CD8-positive, alpha-beta memory T cell (primary cell): ENCODE results near the gene DSC2. TPM values are rescaled to one million over a fixed set of nuclear protein-coding genes. Genes with fewer than 3 reads are reported as not detected.

Experiments used
- CTCF ChIA-PET: fragments of 350-600 bp; sonication (Branson Sonifier 250); formaldehyde crosslinking; loops from one replicate; lab custom pipeline; 2021; ENCODE audit warnings: antibody characterized with exemption; lab: Charles Lee
- POLR2A ChIA-PET: fragments of 350-600 bp; sonication (Branson Sonifier 250); formaldehyde crosslinking; loops from one replicate; lab custom pipeline; 2021; ENCODE audit warnings: antibody characterized with exemption; lab: Charles Lee
- DNase-seq, 5 donors: peaks; one replicate each; pipeline versions ENCODE4 v3.0.0 to v3.0.0-alpha.2; 2020 to 2022; ENCODE audit warnings: mixed read lengths in 1 of 5
- H3K27ac ChIP-seq: one replicate; pipeline ENCODE4 v1.7.0; 2013; ENCODE audit warnings: low read depth, mild to moderate bottlenecking, low read length, moderate library complexity
- H3K27me3 ChIP-seq: 2 replicates; pipeline ENCODE4 v1.7.0; 2013; ENCODE audit warnings: low read length, mild to moderate bottlenecking; ENCODE audit not compliant: insufficient read depth, poor library complexity, severe bottlenecking
- H3K36me3 ChIP-seq: 2 replicates; pipeline ENCODE4 v1.7.0; 2013; ENCODE audit warnings: mild to moderate bottlenecking, low read length, moderate library complexity; ENCODE audit not compliant: insufficient read depth
- H3K4me1 ChIP-seq: 2 replicates; pipeline ENCODE4 v1.7.0; 2013; ENCODE audit warnings: mild to moderate bottlenecking, low read length, moderate library complexity; ENCODE audit not compliant: insufficient read depth
- H3K4me3 ChIP-seq: 2 replicates; pipeline ENCODE4 v1.7.0; 2013; ENCODE audit warnings: mild to moderate bottlenecking, low read length
- H3K9me3 ChIP-seq: 2 replicates; pipeline ENCODE4 v1.7.0; 2013; ENCODE audit warnings: mild to moderate bottlenecking, low read length
- H3K27ac Mint-ChIP-seq, 8 donors: one replicate each; pipeline ENCODE4 v1.8.0; 2020 to 2021; ENCODE audit warnings: mixed read lengths in 8 of 8, mild to moderate bottlenecking in 6 of 8, inconsistent platforms in 3 of 8, moderate library complexity in 3 of 8
- H3K27me3 Mint-ChIP-seq, 2 donors: one replicate each; pipeline ENCODE4 v1.8.0; 2020 to 2021; ENCODE audit warnings: mixed read lengths in 2 of 2, mild to moderate bottlenecking in 1 of 2, moderate library complexity in 1 of 2
- H3K36me3 Mint-ChIP-seq, 3 donors: one replicate each; pipeline ENCODE4 v1.8.0; 2020 to 2021; ENCODE audit warnings: mixed read lengths in 3 of 3, inconsistent platforms in 1 of 3, mild to moderate bottlenecking in 1 of 3
- H3K4me1 Mint-ChIP-seq, 3 donors: one replicate each; pipeline ENCODE4 v1.8.0; 2020 to 2021; ENCODE audit warnings: mixed read lengths in 3 of 3, inconsistent platforms in 1 of 3, mild to moderate bottlenecking in 1 of 3
- H3K4me3 Mint-ChIP-seq, 7 donors: one replicate each; pipeline ENCODE4 v1.8.0; 2020 to 2021; ENCODE audit warnings: mixed read lengths in 7 of 7, mild to moderate bottlenecking in 6 of 7, moderate library complexity in 4 of 7, inconsistent platforms in 2 of 7
- H3K9me3 Mint-ChIP-seq, 5 donors: one replicate each; pipeline ENCODE4 v1.8.0; 2020 to 2022; ENCODE audit warnings: mixed read lengths in 5 of 5, mild to moderate bottlenecking in 3 of 5, moderate library complexity in 2 of 5, inconsistent platforms in 1 of 5
- polyA plus RNA-seq: library from polyadenylated mRNA; unstranded; fragments of 300-500 nt; fragmentation: Illumina TruSeq; gene quantifications from one replicate; pipeline ENCODE4 v1.2.3, GENCODE V29; 2021
- total RNA-seq, 2 experiments: library from RNA; stranded (reverse); gene quantifications; one replicate each; pipeline ENCODE4 v1.2.3, GENCODE V29; 2021

The DSC2 gene
- total and polyA plus RNA-seq, 3 experiments from 2014 or later, result not detected

DNA sequence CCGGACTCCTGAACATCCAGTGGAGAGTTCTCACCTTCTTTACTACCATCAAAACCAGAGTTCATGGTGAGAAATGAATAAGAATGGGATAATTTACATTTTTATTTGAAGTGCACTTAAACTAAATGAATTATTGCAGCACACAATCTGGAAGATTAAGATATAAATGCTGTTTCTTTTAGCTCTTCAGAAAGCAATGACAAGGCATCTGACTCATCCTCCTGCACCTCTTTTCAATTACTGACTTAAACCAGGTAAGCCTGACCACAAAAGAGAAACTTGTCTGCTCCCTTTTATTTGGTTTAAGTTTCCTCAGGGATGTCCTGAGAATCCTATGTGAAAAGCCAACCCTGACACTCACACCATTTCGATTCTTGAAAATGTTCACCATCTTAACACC is 720 bp upstream of the DSC2 start:
- peaks cover 2 to 27% (median 12%) of the 10 kb centered on the region in 5 donors for H3K9me3 Mint-ChIP-seq
- Histone ChIP-seq H3K4me1 (no peaks in the 10 kb centered on the region), H3K27ac (no peak overlapping the region), H3K27me3 (no peaks in the 10 kb centered on the region), H3K4me3 (no peak overlapping the region), H3K9me3 (no peaks in the 10 kb centered on the region), H3K36me3 (no peaks in the 10 kb centered on the region)
- H3K27ac Mint-ChIP-seq, result no peak overlapping the region
- H3K27me3 Mint-ChIP-seq, result peaks cover 7 to 12% of the 10 kb centered on the region in 2 donors
- H3K36me3 Mint-ChIP-seq, result no peaks in the 10 kb centered on the region
- H3K4me3 Mint-ChIP-seq, result no peak overlapping the region
- H3K4me1 Mint-ChIP-seq, result no peaks in the 10 kb centered on the region
- ChIA-PET CTCF (no interaction called here), POLR2A (no interaction called here)
- no peak for DNase-seq

DNA sequence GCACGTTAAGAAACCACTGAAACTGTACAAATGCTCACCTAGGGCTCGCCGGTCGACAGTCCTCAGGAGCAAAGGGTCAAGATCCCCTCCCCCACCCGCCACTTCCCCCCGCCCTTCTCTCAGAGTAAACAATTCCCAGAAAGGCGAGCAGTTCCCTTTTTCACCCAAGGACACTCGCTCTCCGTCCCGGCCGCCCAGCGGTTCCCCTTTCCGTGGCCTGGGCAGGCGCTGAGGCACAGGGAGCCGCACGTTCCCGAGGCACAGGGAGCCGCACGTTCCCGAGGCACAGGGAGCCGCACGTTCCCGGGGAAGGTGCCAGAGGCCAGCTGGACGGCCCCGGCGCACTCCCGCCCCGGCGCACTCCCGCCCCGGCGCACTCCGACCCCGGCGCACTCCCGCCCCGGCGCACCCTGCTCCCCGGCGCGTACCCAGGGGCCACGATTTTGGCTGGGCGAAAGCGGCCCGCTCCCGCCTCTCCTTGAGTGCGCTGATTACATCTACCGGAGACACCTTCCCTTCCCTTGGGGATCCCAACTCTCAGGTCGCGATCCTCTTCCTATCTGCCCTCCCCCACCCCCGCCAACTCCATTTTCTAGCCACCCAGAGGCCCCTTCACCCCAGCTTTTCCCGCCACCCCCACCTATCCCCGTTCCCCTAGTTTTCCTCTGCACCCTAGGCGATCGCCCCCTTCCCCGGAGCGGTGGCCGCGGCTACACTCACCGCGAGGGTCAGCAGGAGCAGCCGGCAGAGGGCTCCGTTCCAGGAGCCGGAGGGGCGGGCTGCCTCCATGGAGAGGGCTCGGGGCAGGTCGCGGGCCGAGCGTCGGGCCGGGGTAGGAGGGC is 817 bp downstream of the DSC2 start:
- Mint-ChIP-seq H3K4me1 (no peaks in the 10 kb centered on the region), H3K9me3 (peaks cover 2 to 29% (median 12%) of the 10 kb centered on the region in 5 donors), H3K4me3 (no peak overlapping the region), H3K27me3 (peaks cover 7 to 12% of the 10 kb centered on the region in 2 donors), H3K36me3 (no peaks in the 10 kb centered on the region), H3K27ac (no peak overlapping the region)
- Histone ChIP-seq H3K27me3 (no peaks in the 10 kb centered on the region), H3K4me3 (no peak overlapping the region), H3K27ac (peak overlapping the region; percentile 74), H3K9me3 (no peaks in the 10 kb centered on the region), H3K36me3 (no peaks in the 10 kb centered on the region), H3K4me1 (no peaks in the 10 kb centered on the region)
- POLR2A ChIA-PET, result no interaction called here
- DNase-seq, result no peak
- CTCF ChIA-PET, result no interaction called here

DNA sequence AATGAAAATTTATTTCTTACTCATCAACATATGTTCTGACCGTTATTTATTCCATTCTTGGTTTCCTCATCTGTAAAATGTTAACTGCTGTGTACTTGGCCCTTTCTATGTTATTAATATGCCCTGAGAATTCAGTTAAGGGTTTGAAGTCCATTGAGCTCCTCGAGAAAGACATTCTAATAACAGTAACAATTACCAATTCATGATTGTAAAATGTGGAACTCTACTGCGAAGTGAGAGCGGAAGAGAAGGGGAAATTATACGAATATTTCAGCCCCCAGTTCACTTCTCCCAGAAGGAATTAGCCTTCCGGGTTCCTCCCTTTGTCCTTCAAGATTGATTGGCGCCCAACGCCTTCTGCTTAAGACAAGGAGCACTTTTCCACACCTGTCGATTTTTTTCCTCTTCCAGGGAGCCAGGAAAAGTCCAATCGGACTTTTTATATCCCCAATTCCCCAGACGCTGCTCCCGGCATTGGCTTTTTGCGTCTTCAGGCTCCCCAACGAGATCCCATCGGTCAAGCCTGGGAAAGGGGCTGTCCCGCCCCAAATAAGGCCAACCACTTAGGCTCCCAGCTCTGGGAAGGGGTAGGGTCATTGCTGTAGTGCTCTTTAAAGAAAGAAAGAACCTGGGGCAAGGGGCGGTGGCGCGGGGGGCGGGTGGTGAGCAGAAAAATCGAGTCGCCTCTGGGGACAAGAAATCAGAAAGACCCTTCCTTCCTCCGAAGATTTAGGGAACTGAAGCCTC is 1.6 kb downstream of the DSC2 start:
- Mint-ChIP-seq H3K4me3 (no peak overlapping the region), H3K4me1 (no peaks in the 10 kb centered on the region), H3K36me3 (no peaks in the 10 kb centered on the region), H3K27ac (no peak overlapping the region), H3K9me3 (peaks cover 2 to 27% (median 11%) of the 10 kb centered on the region in 5 donors), H3K27me3 (peaks cover 7 to 12% of the 10 kb centered on the region in 2 donors)
- H3K27ac ChIP-seq, result peak overlapping the region; percentile 74
- no peaks in the 10 kb centered on the region for H3K4me1 ChIP-seq
- H3K9me3 ChIP-seq, result no peaks in the 10 kb centered on the region
- H3K4me3 ChIP-seq, result no peak overlapping the region
- ChIA-PET CTCF (no interaction called here), POLR2A (no interaction called here)
- DNase-seq, result no peak
- H3K36me3 ChIP-seq, result no peaks in the 10 kb centered on the region
- no peaks in the 10 kb centered on the region for H3K27me3 ChIP-seq

DNA sequence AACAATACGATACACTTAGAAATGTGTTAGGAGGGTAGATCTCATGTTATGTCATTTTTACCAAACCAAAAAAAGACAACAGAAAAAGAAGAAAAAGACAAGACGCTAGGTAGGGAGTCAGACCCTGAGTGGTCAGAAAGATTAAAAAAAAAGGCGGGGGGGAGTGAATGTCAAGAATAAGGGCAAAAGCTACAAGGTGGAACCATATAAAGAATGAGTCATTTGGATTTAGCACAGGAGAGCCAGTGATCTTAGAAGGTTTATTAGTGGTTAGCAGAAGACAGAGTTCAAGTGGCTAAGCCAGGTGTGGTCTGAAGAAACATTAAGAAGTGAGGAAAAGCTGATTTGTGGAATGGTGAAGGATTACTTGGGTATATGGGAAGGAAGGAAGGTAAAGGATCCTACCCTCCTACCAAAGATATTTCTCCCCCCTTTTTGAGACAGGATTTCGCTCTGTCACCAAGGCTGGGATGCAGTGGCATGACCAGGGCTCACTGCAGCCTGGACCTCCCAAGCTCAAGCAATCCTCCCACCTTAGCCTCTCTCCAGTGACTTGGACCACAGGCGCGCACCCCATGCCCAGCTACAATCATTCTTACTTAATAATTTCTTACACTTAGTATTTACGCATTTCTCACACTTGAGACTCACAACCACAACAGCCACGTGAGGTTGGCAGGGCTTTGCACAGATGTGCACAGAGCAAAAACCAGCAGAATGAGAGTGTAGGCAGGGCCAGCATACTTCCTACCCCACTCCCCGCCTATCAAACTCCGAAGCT is 2.6 kb downstream of the DSC2 start:
- Histone ChIP-seq H3K4me3 (no peak overlapping the region), H3K4me1 (no peaks in the 10 kb centered on the region), H3K27ac (peak overlapping the region; percentile 74), H3K9me3 (no peaks in the 10 kb centered on the region), H3K27me3 (no peaks in the 10 kb centered on the region), H3K36me3 (no peaks in the 10 kb centered on the region)
- Mint-ChIP-seq H3K4me3 (no peak overlapping the region), H3K27me3 (peaks cover 7 to 12% of the 10 kb centered on the region in 2 donors), H3K9me3 (peaks cover 2 to 35% (median 11%) of the 10 kb centered on the region in 5 donors), H3K4me1 (no peaks in the 10 kb centered on the region), H3K36me3 (no peaks in the 10 kb centered on the region), H3K27ac (no peak overlapping the region)
- no peak for DNase-seq
- ChIA-PET POLR2A (no interaction called here), CTCF (no interaction called here)

DNA sequence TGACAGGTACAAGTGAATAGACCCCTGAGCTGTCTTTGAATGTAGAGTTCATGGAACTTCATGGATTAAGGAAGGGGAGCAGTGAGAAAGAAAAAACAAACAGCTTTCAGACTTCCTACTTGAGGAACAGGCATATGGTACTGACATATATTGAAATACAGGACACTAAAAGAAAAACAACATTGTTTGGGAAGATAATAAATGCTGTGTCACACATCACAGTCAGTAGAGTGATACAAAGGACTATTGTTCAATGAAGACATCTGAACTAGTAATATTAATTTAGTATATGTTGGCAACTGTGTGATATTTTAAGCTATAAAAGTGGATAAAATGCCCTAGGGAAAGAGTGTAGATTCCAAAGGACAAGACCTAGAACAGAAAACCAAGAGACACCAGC is 3.3 kb downstream of the DSC2 start:
- DNase-seq, result no peak
- Mint-ChIP-seq H3K9me3 (peaks cover 2 to 33% (median 11%) of the 10 kb centered on the region in 5 donors), H3K27me3 (peaks cover 7 to 12% of the 10 kb centered on the region in 2 donors), H3K36me3 (no peaks in the 10 kb centered on the region), H3K27ac (no peak overlapping the region), H3K4me1 (no peaks in the 10 kb centered on the region), H3K4me3 (no peak overlapping the region)
- H3K9me3 ChIP-seq, result no peaks in the 10 kb centered on the region
- H3K27ac ChIP-seq, result peak overlapping the region; percentile 29
- no peaks in the 10 kb centered on the region for H3K36me3 ChIP-seq
- POLR2A ChIA-PET, result no interaction called here
- H3K4me1 ChIP-seq, result no peaks in the 10 kb centered on the region
- H3K27me3 ChIP-seq, result no peaks in the 10 kb centered on the region
- H3K4me3 ChIP-seq, result no peak overlapping the region
- CTCF ChIA-PET, result no interaction called here

DNA sequence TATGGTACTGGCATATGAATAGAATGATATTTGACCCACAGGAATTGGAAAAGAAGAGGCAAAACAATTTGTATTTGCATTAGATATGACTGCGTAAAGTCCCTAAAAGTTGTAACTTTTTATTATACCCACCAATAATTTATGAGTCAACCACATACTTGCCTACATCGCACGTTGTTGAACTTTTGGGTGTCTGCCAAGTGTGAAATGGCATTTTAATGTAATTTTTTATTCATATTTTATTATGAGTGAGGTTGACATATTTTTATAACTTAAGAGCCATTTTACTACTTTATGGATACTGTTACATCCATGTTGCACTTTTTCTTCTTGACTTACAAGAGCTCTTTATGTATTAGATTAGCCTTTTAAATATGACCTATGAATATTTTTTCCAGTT is 4.6 kb downstream of the DSC2 start:
- Histone ChIP-seq H3K4me1 (no peaks in the 10 kb centered on the region), H3K27me3 (no peaks in the 10 kb centered on the region), H3K27ac (no peak overlapping the region), H3K36me3 (no peaks in the 10 kb centered on the region), H3K9me3 (no peaks in the 10 kb centered on the region), H3K4me3 (no peak overlapping the region)
- Mint-ChIP-seq H3K36me3 (no peaks in the 10 kb centered on the region), H3K9me3 (peaks cover 0 to 31% (median 7%) of the 10 kb centered on the region in 5 donors), H3K4me1 (no peaks in the 10 kb centered on the region), H3K4me3 (no peak overlapping the region), H3K27me3 (peaks cover 5 to 9% of the 10 kb centered on the region in 2 donors), H3K27ac (no peak overlapping the region)
- CTCF ChIA-PET, result no interaction called here
- POLR2A ChIA-PET, result no interaction called here
- DNase-seq, result no peak

DNA sequence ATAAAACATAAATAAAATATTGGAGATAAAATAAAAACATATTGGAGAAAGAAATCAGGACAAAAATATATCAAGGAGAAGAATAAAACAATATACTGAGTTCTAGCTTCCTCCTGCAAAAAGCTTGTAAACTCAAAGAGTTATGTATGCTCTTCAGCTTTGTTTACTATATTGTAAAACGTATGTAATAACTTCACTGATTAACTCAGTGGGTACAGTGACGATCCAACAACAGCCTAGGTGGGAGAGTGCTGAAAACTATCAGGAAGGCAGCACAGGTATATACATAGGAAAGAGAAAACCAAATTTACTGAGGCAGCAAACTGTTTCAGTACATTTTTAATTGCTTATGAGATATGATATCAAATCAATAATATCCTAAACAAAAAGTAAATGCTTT is 8.3 kb downstream of the DSC2 start:
- no peaks in the 10 kb centered on the region for H3K4me1 Mint-ChIP-seq
- no peaks in the 10 kb centered on the region for H3K27me3 ChIP-seq
- no peaks in the 10 kb centered on the region for H3K36me3 Mint-ChIP-seq
- no peaks in the 10 kb centered on the region for H3K9me3 ChIP-seq
- H3K27me3 Mint-ChIP-seq, result no peaks in the 10 kb centered on the region
- H3K27ac Mint-ChIP-seq, result no peak overlapping the region
- ChIA-PET POLR2A (no interaction called here), CTCF (no interaction called here)
- H3K36me3 ChIP-seq, result no peaks in the 10 kb centered on the region
- H3K27ac ChIP-seq, result no peak overlapping the region
- H3K4me3 ChIP-seq, result no peak overlapping the region
- H3K4me1 ChIP-seq, result no peaks in the 10 kb centered on the region
- no peak overlapping the region for H3K4me3 Mint-ChIP-seq
- H3K9me3 Mint-ChIP-seq, result peaks cover under 1 to 17% (median 12%) of the 10 kb centered on the region in 5 donors
- no peak for DNase-seq

DNA sequence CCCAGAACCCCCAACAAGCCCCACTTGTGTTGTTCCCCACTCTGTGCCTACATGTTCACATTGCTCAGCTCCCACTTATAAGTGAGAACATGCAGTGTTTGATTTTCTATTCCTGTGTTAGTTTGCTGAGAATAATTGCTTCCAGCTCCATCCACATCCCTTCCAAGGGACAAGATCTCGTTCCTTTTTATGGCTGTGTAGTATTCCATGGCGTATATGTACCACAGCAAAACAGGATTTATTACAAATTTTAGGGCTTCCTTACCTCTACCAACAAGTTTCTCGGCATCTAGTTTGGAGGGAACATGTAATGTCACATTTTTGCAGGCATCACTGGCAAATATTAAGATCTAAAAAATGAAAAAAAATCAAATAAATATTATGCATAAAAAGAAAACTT is 8.9 kb downstream of the DSC2 start:
- Histone ChIP-seq H3K9me3 (no peaks in the 10 kb centered on the region), H3K27me3 (no peaks in the 10 kb centered on the region), H3K27ac (no peak overlapping the region), H3K36me3 (no peaks in the 10 kb centered on the region), H3K4me1 (no peaks in the 10 kb centered on the region), H3K4me3 (no peak overlapping the region)
- Mint-ChIP-seq H3K27me3 (no peaks in the 10 kb centered on the region), H3K27ac (no peak overlapping the region), H3K36me3 (no peaks in the 10 kb centered on the region), H3K4me3 (no peak overlapping the region), H3K4me1 (no peaks in the 10 kb centered on the region), H3K9me3 (peaks cover 0 to 15% (median 12%) of the 10 kb centered on the region in 5 donors)
- DNase-seq, result no peak
- ChIA-PET POLR2A (no interaction called here), CTCF (no interaction called here)
